Measurements from ENCODE around the gene MDFI.

- TF ChIP-seq POLR2AphosphoS5 (IDR thresholded peaks at IDR 0.05; ENCODE audit: borderline replicate concordance, low read depth, low read length) (no peak), EZH2 (IDR thresholded peaks at IDR 0.05) (no peak)
These were observed 8.8 kb downstream of the MDFI start for GRCh38 chr6:41647061-41647511.
